Activated T-cell treated with anti-CD3 and anti-CD28 coated beads, Interleukin-2, amount 50 U/mL, for 48 hours (primary cell): Measurements from ENCODE around the gene CAMTA1.

Source experiments
- DNase-seq, 2 experiments: peaks; one replicate each; pipeline ENCODE4 v3.0.0-alpha.2; 2020

Gene CAMTA1

DNA sequence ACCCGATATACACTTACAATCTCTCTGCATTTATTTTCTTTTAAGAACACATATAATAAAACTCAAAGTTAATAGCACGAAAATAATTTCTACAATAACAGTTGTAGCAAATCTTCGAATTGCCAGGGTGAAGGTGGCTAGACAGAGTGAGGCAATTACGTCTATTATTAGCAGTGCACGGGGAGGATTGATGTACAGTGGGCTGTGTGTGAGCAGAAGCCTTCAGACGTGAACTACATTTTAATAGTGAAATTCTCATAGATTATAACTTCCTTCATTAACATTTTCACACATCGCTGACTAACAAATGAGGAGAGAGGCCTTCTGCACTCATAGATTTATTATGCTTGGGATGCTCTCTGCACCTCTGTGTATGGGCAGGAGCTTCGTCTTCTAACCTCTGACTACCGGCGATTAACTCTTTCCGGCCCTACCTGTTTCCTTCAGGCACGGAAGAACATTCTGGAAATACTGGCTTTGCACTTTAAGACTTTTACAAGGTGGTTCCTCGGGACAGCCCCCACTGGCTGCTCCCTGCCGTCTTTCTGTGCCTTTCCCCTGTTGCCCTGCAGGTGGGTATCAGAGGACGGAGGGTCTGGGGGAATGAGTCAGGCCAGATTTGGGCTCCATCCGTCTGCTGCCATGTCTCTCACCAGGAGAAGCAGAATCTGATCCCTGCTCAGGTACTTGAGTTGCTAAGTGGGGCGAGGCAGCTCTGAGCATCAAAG is 200.5 kb downstream of the CAMTA1 start:
- no peak for DNase-seq

DNA sequence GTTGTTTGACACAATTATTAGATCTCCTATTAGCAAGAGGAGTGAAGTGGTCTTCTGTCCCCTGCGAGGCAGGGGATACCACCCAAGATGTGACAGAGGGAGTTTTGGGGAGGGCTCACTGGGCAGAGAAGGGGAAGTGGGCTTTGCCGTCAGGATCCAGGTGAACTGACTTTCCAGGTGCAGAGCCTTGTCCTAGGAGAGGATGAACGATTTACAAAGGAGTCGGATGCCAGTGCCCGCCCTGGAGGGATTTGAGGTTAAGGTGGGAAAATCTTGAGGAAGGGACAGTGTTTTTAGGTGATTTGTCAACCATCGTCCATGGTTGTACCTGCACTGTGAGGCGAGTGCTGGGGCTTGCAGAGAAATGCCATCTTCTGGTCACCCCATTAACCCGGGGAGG is 201.0 kb downstream of the CAMTA1 start:
- DNase-seq = no peak

DNA sequence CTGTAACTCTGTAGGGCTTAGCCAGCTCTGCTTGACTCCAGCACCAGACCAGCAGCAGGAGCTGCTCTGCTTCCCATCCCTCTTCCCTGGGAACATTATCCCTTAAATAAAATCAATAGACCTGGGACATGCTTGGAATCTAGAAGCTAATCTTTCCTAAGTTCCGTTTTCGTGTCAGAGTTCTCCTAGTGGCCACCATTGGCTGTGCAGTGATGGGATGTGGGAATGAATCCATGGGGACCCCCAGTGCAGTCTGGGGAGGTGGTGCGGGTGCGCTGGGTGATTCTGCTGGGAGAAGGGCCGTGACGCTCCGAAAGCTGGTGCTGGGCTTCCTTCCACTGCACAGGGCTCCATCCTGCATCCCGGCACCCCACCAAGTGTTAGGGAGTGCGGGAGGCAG is 202.7 kb downstream of the CAMTA1 start:
- DNase-seq = no peak

DNA sequence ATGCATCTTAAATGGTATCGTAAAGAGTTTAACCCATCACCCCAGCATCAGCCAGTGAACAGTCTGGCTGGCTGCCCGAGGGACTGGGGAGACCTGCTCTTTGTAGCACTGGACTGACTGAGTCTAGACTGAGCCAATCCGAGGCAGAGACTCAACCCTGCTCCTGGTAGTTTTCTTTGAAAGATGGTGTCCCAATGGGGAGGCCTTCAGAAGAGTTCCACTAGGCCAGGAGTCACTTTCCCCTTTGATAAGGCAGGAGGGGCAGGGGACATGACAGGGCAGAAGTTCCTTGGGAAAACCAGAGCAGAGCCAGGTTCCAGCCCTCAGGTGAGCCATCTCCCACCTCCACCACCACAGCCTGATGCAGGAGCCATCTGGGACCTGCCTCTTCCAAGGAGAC is 203.5 kb downstream of the CAMTA1 start:
- no peak for DNase-seq

DNA sequence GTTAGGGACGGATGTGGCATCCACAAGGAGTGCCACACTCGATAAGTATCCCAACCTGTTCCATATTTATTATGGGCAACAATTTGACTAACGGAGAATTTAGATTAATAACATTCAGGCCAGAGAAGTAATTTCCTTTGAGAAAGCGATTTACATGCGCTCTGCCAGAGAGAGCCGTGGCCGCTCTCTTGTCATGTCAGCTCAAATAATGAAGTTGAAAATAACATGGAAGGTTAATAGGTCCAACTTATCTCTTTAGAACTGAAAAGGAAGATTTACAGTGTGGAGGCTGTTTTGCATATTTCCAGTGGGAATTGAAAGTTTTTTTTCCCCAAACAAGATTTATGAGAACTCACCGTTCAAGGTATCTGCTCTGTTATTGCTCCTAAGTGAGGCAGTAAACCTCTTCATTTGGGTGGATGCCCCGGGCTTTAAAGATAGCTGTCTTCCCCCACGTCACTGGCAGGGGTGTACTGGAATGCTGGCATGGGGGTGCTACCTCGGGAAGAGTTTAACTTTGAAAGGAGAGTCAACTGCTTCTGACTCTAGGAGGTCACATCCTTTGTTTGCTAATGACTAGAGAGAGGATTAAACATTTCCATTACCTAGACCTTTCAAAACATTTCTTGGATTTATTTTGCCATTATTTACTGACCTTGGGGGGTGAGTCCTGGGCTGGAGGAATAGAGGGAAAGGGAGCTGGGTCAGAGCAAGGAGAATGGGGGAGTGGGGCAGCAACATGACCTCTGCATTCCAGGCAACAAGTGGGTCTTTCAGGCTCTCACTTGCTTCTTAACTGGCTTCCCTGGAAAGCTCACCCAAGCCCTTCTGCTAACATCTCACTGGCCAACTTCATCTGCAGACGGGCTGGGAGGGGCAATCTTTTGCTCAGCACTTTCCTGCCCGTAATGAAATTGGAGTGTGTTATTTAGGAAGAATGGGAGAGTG is 204.2 kb downstream of the CAMTA1 start:
- DNase-seq = no peak

DNA sequence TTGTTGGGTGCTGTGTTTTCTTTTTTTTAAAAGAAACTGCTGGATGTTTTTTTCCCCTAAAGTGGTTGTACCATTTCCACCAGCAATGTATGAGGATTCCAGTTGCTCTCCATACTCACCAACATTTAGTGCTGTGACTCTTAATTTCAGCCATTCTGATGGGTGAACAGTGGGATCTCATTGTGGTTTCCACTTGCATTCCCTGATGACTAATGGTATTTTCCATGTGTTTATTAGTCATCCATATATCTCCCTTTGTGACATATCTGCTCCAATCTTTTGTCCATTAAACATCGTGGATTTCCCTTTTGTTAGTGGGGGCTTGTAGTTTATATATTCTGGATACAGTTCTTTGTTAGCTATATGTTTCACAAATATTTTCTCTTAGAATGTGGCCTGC is 206.0 kb downstream of the CAMTA1 start:
- no peak for DNase-seq

DNA sequence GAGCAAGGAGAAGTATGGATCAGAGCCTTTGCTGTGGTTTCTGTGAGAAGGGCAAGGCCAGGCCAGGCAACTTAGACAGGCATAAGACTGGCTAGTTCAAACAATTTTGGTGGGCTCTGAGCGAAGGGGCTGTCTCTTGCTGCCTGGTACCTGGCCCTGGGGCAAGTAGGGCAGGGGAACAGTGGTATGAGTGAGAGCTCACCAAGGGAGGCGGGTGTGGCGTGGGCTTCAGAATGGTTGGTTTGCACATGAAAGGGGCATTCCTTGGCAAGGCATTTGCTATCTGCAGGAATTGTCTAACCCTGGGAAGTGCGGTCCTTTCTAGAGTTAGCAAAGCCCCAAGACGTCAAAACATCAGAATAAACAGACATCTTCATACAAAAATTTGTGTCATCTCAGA is 210.5 kb downstream of the CAMTA1 start:
- DNase-seq = no peak

DNA sequence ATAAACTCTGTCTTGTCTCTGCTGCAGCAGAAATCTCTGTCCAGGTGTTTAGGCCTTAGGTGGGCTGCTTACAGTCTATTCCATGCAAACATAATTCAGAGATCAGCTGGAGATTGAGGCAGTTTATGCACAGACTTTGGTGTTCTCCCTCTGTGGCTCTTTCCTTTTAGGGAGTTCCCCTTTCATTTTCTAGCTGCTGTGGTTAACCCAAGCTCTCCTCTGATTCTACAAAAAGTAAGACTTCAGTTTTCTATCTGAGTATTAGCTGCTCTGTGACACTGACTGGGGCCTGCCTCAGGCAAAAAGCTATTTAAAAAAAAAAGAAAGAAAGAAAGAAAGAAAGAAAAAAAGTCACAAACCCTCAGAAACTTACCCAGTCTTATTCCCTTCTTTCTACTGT is 211.1 kb downstream of the CAMTA1 start:
- no peak for DNase-seq

DNA sequence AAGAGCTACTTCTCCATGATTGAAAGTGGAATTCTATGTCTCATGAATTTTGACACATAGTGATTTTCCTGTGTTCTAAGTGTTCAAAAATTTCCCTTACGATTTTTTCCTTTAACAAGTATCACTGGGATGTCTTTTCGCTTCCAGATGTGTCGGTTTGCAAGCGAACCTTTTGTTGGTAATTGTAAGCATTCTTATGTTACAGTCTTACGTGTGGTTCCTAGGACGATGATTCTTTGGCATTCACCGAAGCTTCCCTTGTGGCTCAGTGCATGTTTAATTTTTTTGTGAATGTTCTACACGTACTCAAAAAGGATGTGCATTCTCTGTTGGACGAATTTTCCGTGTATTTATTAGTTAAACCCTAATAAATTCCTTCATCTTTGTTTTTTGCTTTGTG is 211.6 kb downstream of the CAMTA1 start:
- no peak for DNase-seq

DNA sequence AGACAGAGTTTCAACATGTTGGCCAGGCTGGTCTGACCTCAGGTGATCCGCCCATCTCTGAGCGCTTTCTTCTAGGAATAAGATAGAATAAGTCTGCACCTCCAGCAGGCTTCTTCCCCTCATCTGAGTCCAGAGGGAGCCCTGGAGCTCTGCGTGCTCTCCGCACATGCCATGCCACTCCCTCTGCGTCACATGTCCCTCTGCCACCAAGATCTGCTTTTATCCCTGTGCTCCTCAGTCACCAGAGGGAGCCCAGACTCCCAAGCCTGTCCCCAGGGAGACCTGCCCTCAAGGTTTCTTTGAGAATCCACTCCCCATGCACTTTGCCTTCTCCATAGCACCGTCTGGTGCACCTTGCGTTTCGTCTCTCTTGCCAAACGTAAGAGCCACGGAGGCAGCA is 213.0 kb downstream of the CAMTA1 start:
- DNase-seq = no peak

DNA sequence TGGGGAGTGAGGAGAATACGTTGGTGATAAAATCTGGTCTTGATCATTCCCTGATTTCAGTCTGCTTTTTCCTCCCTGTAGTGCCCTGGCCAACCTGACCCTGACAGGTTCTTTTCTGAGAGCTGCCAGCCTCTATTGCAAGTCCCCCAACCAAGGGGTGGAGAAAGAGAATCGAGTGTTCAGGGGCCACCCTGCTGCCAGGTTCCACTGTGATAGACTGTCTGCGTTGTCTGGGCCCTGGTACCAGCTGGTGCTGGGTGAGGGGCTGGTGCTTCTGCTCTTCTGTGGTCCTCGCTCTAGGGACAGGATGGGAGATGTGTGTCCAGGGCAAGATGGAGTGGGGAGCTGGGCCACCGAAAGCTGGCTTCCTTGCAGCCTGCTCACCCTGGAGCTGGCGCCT is 214.6 kb downstream of the CAMTA1 start:
- no peak for DNase-seq

DNA sequence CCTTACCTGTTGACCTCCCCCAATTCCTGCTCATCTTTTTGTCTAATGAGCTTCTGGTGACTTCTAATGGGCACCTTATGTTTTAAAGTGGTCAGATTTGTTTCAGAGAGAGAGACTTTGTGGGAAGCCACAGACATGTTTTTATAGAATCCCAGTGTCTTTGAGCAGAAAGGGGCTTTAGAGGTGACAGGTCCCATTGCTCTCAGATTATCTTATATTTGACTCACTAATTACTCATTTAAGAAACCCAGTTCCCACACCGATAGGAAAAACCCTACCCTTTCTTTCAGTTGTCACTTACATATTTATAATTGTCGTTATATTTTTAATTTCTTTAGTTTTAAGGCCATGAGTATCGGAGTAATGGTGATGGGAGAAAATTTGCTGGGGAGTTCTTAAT is 215.5 kb downstream of the CAMTA1 start:
- DNase-seq = no peak

DNA sequence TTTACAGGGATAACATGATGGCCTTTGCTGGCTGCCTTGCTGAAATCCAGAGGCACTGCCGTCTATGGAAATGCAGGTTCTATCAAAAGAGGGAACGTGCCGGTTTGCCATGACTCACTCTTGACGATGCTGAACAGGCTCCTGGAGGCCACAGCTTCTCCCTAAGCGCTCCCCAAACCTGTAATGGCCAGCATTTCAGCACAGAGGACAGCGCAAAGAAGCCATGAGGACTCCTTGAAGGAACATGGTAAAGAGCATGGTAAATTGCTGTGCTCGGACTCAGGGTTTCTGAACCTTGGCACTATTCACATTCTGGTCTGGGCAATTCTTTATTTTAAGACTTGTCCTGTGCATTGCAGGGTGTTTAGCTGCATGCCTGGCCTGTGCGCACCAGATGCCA is 217.5 kb downstream of the CAMTA1 start:
- DNase-seq = no peak

DNA sequence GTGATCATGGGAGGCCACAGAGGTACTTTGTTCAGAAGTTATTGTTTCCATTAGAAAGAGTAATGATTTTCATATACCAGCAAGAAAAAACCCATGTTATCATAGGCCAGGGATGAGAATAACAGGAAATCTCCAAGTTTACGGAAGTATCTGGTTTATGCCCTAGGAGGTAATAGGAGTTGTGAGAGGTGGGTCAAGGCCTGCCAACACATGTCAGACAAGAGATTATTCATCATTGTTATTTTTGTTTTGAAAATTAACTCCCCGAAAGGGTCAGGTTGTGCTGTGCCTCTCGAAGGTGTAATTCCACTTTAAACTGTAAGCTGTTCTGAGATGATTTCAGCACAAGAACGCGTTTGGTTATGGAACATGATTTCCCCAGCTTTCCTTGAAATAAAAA is 218.4 kb downstream of the CAMTA1 start:
- no peak for DNase-seq

DNA sequence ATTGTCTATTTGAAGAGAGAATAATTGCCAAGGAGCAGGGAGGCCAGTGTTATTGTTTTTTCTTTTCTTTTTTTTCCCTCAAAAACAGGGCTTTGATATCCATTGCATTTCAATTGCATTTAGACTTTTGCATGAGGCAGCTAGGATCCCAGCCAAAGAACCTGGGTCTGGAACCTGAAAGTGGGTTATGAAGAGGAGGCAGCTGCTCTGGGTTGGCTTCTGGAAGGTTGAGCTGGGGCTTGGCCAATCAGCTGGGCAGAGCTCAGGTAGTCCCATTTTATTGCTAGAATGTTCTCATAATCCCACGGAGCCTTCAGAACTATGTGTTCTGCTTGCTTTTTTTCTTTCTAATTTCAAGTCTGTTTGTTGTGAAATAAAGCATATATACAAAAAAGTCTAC is 218.9 kb downstream of the CAMTA1 start:
- no peak for DNase-seq

DNA sequence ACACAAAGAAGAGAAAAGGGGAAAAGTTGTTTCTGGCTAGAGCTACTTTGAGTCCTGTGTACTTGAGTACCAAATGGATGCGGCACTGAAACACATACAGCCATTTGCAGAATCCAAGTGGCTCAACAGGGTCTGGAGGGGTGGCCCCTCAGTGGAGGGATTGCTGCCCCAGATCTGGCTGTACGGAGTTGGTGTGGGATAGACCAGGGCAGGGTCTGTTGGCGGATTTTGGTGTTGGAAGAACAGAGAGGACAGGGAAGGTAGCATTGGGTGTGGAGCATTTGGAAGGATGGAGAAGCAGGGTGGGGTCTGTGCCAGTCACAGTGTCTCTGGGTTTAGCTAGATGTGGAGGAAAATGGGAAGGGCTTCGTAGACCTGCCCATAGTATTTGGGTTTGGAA is 220.5 kb downstream of the CAMTA1 start:
- no peak for DNase-seq

DNA sequence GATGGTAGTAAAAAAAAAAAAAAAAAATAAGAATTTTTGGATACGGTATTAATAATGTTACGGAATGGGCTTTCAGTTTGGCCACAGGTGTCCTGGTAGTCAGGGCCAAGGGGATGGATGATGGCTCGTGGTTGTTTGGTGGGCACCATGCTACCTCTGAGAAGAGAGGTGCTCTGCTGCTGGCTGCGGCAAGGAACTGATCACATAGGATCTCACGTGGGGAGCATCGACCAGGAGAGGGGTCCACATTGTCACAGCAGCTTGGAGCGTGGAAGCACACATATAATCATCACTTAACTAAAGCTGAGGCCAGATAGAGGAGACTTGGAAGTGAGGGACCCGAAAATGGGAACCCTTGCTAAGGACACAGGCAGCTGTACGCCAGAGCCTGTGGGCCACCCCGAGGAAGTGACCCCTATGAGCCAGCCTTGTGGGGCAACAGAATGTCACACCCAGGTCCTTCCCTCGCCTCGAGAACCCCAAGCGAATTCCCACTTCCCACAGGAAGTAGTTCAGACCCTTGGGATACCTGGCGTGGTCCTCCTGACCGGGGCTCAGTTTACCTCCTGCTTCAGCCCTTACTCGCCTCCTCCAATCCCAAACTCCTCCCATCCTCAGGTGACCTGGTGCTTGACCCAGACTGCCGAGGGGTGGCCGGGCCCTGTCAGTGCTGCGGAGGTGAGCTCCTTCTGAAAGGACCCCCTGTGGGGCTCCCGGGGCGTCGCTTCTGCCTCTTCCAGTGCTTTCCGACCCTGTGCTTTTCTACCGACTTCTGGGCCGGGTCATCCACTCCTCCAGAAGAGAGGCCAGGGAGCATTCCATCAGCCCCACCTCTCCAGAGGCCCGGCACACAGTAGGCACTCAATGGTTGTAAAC is 222.0 kb downstream of the CAMTA1 start:
- no peak for DNase-seq

DNA sequence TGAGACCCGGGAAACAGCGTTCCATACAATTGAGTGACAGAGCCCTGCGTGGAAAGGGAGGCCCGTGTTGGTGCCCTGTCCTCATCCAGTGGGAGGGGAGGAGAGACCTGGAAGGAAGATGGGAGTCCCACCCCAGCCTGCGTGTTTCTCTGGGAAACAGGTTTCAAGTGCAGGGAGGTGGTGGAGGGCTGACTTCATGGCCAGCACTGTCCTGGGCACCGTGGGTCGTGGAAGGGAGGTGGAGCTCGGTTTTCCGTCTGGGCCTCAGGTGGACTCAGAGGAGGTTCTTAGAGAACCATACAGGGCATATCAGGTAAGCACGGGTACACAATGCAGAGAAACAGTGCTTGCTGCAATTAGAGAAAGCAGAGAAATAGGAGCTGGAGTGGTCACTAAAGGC is 222.6 kb downstream of the CAMTA1 start:
- no peak for DNase-seq

DNA sequence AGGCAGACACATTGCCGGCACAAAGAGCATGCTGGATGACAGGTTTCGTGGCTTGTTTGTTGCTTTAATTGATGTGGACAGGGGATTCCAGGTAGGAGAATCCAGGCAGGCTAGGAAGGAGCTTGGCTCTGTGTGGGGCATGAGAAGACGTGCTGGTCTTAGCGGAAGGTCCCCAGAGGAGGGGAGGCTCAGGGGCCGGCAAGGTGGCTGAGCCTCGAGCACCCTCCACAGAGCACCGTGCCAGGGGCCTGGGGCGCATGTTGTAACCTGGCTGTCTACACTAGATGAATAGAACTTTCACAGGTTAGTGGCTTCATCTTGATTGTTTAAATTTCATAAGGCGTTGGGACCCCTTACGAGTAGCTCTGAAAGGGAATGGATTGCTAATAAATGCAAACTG is 223.1 kb downstream of the CAMTA1 start:
- DNase-seq = no peak

DNA sequence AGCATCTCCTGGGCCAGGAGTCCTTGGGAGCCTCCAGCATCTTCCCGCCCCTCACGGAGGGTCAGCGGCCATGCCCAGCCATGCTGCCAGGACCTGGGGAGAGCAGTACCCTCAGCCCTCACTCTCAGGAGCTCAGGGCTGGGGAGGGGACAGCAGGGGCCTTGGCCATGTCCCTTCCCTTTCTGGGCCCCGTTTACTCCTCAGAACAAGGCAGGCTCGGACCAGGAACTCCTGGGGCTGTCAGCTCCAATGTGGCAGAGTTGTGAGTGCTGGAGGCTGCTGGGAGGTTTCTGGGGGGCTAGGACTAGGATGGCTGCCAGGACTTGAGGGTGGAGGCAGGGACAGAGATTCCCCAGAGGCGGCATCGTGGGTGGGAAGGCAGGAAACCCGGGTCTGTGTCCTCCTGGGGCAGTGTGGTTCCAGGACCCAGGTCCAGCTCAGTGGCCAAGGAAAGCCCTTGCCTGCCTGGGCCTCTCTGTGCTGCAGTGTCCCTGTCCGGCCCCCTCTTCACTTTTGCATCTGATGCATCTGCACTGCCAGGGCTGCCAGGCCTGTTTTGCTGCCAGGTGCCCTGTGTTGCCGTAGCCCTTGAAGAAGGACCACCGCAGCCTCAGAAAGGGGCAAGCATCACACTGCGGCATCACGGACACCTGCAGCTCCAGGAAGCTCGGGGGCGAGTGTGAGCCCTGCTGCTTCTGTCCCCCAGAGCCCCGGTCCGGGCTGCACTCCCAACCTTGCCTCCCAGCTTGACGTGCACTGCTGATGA is 223.9 kb downstream of the CAMTA1 start:
- no peak for DNase-seq

DNA sequence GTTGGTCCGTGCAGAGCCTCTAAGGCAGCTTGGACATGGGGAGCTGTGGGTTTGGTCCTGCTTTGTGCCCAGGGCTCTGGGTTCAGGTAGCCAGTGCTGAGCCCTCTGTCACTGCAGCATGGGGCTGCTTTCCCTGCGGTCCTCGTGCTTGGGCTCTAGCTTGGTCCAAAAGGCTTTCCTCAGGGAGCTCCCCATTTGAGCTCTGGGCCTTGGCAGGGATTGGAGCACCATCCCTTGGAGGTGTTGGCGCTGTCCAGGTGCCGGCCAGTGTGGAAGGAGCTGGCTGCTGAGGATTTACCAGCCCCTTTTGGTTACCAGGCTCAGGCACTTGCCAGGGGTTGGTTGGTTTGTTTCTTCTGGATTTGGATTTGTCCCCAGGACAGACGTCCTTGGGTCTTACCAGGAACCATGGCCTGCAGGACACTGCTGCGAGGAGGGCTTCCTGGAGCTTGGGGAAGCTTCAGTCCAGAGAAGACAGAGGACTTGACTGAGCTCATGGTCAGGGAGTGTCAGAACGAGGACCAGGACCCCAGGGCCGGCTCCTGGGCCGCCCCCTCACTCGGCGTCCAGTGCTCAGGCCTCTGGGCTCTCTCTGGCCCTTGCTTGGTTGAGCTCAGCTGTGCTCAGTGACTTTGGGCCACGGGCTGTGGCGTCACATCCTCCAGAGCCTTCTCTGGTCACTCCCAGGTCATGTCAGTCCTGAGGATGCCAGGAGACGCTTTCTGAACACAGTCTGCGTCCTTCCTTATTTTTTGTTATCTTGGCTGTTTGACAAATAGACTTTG is 224.7 kb downstream of the CAMTA1 start:
- DNase-seq = no peak
